PC-9 (cell line): Measurements from ENCODE around the gene KCNRG.

Experiments used
- EZH2 ChIP-seq: fragments of 200-600 bp; sonication (generic); IDR thresholded peaks from 2 replicates; pipeline ENCODE4 v1.8.0; 2017; ENCODE audit warnings: antibody characterized with exemption, low read depth
- TF ChIP-seq, protein P1 (sequence below): fragments of 200-600 bp; sonication (generic); conservative IDR thresholded peaks from 2 replicates; pipeline ENCODE4 v1.6.1; 2017; ENCODE audit warnings: mixed run types, antibody characterized with exemption, mild to moderate bottlenecking, moderate library complexity

- TF ChIP-seq, protein P1, sequence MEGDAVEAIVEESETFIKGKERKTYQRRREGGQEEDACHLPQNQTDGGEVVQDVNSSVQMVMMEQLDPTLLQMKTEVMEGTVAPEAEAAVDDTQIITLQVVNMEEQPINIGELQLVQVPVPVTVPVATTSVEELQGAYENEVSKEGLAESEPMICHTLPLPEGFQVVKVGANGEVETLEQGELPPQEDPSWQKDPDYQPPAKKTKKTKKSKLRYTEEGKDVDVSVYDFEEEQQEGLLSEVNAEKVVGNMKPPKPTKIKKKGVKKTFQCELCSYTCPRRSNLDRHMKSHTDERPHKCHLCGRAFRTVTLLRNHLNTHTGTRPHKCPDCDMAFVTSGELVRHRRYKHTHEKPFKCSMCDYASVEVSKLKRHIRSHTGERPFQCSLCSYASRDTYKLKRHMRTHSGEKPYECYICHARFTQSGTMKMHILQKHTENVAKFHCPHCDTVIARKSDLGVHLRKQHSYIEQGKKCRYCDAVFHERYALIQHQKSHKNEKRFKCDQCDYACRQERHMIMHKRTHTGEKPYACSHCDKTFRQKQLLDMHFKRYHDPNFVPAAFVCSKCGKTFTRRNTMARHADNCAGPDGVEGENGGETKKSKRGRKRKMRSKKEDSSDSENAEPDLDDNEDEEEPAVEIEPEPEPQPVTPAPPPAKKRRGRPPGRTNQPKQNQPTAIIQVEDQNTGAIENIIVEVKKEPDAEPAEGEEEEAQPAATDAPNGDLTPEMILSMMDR, result no peak
- TF ChIP-seq EZH2, result no peak
Observed at GRCh38 chr13:50068508-50068907, 53.3 kb downstream of the KCNRG start.
